Measurements from ENCODE around the gene PSMD13. TPM values are rescaled to one million over a fixed set of nuclear protein-coding genes. Genes with fewer than 3 reads are reported as not detected.
"Not testable (repeated sequence)": the region's sequence is repeated elsewhere in the genome, so short reads cannot be mapped to it uniquely, and the experiment has no call there.

PSMD13 gene
- polyA plus RNA-seq, 6 donors from 2014 or later, result 193 to 258 (median 215) TPM

DNA sequence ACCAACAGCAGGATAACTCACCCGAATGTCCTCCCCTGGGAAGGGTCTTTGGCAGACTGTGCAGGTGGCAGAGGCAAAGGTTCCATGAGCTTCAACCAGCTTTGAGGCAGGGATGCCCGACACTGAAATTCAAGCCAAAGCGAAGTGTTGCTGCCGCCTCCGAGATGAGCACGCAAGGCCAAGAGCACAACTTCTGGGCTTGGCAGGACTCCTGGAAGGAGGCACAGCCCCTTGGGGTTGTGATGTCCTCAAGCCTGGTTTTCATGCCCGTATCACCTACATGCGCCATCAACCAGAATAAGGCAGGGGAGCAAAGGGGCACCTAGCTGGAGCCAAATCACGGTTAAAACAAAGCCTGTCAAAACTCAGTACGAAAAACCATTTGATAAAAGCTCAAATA, 6.3 kb upstream of the PSMD13 start:
- no peaks in the 10 kb centered on the region for H3K9me3 Mint-ChIP-seq
- DNase-seq, result no peak
- ATAC-seq (ENCODE audit: low read depth in 2 of 2), result no peak
- no peak overlapping the region for H3K27ac Mint-ChIP-seq
- no peaks in the 10 kb centered on the region for H3K36me3 Mint-ChIP-seq
- no peaks in the 10 kb centered on the region for H3K27me3 Mint-ChIP-seq
- no peak overlapping the region for H3K4me3 Mint-ChIP-seq
- H3K4me1 Mint-ChIP-seq, result peaks cover 9 to 15% (median 14%) of the 10 kb centered on the region in 3 donors

DNA sequence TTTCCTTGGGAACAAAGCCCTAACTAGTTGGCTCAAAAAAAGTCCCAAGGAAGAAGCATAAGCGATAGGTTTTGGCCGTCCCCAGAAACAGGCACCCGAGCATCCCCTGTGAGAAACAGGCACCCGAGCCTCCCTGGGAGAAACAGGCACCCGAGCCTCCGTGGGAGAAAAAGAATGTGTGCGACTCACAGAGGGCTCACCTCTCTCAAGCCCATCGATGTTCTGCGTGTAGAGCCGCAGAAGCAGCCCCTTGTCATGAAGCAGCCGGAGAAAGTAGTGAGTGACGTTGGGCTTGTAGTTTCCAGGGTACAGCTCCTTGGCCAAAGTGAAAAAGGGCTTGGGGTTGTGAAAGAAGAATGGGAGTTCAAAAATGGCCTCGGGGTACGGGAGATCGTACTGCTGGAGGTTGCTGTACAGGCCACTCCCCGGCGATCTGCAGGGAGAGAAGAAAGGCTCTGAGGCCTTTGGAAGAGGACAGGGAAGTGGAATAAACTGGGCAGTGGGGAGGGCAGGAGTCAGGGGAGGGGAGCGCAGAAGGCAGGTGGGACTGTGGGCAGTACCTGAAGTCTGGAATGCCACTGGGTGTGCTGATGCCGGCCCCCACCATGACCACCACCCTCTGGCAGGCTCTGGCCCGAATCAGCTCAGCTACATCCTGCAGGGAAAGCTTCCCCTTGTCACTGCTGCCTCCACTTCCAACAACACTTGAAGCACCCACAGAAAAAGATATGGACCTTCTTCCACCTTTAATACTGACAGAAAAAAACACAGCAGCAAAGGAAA, 3.8 kb upstream of the PSMD13 start:
- no peaks in the 10 kb centered on the region for H3K9me3 Mint-ChIP-seq
- peaks cover 14 to 25% (median 20%) of the 10 kb centered on the region in 3 donors for H3K4me1 Mint-ChIP-seq
- ATAC-seq (ENCODE audit: low read depth in 2 of 2), result no peak
- DNase-seq, result no peak
- H3K27me3 Mint-ChIP-seq, result no peaks in the 10 kb centered on the region
- H3K36me3 Mint-ChIP-seq, result no peaks in the 10 kb centered on the region
- H3K27ac Mint-ChIP-seq, result peak overlapping the region in 2 of 6 donors; percentile 38 to 58
- H3K4me3 Mint-ChIP-seq, result peak overlapping the region in 4 of 8 donors; percentile 5 to 88 (median 62)

DNA sequence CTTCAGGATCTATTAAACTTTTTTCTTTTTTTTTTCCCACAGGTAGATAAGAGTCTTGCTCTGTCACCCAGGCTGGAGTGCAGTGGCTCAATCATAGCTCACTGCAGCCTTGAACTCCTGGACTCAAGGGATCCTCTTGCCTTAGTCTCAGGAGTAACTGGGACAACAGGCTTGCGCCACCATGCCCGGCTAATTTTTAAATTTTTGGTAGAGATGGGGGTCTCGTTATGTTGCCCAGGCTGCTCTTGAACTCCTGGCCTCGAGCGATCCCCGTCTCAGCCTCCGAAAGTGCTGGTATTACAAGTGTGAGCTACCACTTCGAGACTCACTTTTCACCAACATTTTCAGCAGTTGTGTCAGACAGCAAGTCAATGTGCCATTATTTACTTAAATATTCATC, 1.6 kb upstream of the PSMD13 start:
- Mint-ChIP-seq H3K27ac (peak overlapping the region in 4 of 6 donors; percentile 91 to 98 (median 96)), H3K4me3 (peak overlapping the region; percentile 88 to 97 (median 91)), H3K36me3 (no peaks in the 10 kb centered on the region), H3K27me3 (no peaks in the 10 kb centered on the region), H3K9me3 (no peaks in the 10 kb centered on the region), H3K4me1 (peaks cover 22 to 32% (median 27%) of the 10 kb centered on the region in 3 donors)
- no peak for ATAC-seq (ENCODE audit: low read depth in 2 of 2)
- no peak for DNase-seq

DNA sequence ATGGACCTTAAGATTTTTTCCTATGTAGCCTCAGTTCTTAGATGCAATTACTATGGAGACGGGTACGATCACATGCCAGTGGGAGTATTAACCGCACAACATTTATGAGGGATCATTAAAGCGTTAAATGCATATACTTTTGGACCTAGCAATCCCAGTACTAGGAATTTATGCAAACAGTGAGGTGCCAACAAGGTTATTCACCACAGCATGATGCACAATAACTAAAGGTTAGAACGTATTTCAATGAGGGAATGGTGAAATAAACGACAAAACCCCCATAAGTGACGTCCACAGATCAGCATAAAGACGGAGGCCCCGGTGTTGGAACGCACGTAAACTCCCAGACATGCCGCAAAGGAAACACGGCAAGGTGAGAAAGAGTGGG, 1.2 kb upstream of the PSMD13 start:
- ATAC-seq (ENCODE audit: low read depth in 2 of 2), result peak; percentile 11 to 13
- H3K4me3 Mint-ChIP-seq, result peak overlapping the region; percentile 88 to 97 (median 91)

DNA sequence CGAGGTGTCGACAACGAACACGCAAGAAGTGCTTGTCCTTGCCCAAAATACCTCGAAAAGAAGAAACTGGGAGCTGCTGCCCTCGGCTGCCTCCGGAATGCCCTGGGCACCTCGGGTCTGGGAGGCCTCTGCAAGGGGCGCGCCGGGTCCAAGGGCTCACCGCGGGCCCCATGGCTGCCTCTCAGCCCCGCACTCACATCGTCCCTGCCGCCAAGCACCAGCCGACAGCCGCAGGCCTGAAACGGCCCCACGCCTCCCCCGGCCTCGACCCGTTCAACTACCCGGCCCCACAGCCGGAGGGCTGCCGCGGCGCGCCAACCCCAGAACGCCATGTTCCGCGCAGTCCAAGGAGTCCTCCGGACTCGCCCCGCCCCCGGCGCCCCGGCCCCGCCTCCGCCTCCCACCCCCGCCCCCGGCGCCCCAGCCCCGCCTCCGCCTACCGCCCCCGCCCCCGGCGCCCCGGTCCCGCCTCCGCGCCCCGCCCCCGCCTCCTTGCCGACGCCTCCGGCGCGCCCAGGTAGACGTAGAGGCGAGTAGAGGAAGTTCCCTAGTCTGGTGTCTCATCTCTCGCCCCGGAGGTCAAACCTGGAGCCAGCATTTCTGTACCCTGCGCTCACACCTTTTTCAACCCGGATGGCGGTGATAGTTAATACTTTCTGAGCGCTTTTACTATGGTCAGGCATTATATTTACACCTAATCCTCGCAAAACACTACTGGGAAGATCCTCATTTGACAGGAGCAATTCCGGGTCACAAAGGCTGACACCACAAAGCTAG, 591 bp upstream of the PSMD13 start, which contains the start of gene SIRT3:
Gene SIRT3, minus strand, starts transcription at position 346 of the 777 bp plus-strand sequence. Its CDS starts 14 bp downstream, at position 332.
- Mint-ChIP-seq H3K9me3 (no peaks in the 10 kb centered on the region), H3K36me3 (peaks cover under 1% of the 10 kb centered on the region in 2 donors), H3K27ac (peak within 1 kb of the TSS; percentile 98 to 100 (median 100)), H3K4me1 (peaks cover 24 to 32% (median 29%) of the 10 kb centered on the region in 3 donors), H3K4me3 (peak within 1 kb of the TSS; percentile 88 to 100 (median 98)), H3K27me3 (no peaks in the 10 kb centered on the region)
- ATAC-seq (ENCODE audit: low read depth in 2 of 2) (peak; percentile 86), DNase-seq (peak; percentile 84)

More for the DNA sequence above, 1.2 kb upstream of the PSMD13 start:
- DNase-seq, result no peak
- Mint-ChIP-seq H3K36me3 (no peaks in the 10 kb centered on the region), H3K4me1 (peaks cover 24 to 32% (median 27%) of the 10 kb centered on the region in 3 donors), H3K27me3 (no peaks in the 10 kb centered on the region), H3K27ac (peak overlapping the region; percentile 71 to 98 (median 93)), H3K9me3 (no peaks in the 10 kb centered on the region)

DNA sequence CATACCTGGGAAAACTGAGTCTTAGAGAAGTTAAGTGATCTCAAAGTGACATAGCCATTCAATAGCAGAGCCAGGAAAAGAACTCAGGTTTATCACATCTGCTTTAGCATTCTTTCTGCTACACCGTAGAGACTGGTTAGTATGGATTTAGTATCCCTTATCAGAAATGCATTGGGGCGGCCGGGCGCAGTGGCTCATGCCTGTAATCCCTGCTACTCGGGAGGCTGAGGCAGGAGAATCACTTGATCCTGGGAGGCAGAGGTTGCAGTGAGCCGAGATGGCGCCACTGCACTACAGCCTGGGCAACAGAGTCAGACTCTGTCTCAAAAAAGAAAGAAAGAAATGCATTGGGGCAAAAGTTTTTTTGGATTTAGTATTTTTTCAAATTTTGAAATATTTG, 1.6 kb downstream of the PSMD13 start:
- peak overlapping the region in 7 of 8 donors; percentile 6 to 99 (median 55) for H3K4me3 Mint-ChIP-seq
- H3K4me1 Mint-ChIP-seq, result peaks cover 34 to 48% (median 45%) of the 10 kb centered on the region in 3 donors
- H3K36me3 Mint-ChIP-seq, result peaks cover 11 to 16% of the 10 kb centered on the region in 2 donors
- ATAC-seq (ENCODE audit: low read depth in 2 of 2); H3K27me3 Mint-ChIP-seq; H3K9me3 Mint-ChIP-seq; DNase-seq: not testable (repeated sequence)
- H3K27ac Mint-ChIP-seq, result peak overlapping the region in 3 of 6 donors; percentile 22 to 98 (median 64)

DNA sequence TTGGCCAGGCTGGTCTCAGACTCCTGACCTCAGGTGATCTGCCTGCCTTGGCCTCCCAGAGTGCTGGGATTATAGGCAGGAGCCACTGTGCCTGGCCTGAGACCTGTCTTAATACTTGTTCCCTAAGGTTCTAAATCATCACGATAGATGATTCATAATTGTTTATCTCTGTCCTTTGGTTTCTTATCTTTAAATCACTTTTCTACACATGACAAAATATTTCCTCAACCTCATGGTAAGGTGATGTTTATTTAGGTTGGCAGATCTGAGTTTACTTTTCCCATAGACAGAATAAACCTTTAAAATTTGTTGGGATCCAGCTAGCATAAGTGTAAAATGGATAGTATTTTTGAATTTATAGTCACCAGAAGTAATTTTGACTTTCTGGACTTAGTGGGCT, 3.5 kb downstream of the PSMD13 start:
- H3K36me3 Mint-ChIP-seq, result peaks cover 15 to 21% of the 10 kb centered on the region in 2 donors
- DNase-seq, result no peak
- H3K9me3 Mint-ChIP-seq, result no peaks in the 10 kb centered on the region
- H3K4me1 Mint-ChIP-seq, result peaks cover 32 to 49% (median 42%) of the 10 kb centered on the region in 3 donors
- no peak for ATAC-seq (ENCODE audit: low read depth in 2 of 2)
- peak overlapping the region in 1 of 6 donors; percentile 83 for H3K27ac Mint-ChIP-seq
- peak overlapping the region in 1 of 8 donors; percentile 88 for H3K4me3 Mint-ChIP-seq
- no peaks in the 10 kb centered on the region for H3K27me3 Mint-ChIP-seq

DNA sequence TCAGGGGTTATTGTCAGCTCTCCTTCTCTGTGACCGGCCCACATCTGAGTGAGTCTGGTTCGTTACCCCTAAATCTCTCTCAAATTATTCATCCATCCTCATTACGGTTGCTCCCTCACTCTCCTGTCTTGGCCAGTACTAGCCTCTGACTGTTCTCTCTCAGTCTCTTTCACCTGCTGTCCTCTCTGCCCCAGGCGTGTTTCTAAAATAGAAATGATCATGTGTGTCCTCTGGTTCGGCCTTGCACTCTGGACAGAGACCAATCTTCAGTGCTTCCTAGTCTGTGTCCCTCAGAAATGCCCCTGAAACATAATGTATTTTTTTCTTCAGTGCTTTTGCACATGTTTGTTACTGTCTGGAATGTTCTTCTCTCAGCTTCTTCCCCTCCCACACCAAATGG, 4.9 kb downstream of the PSMD13 start:
- ATAC-seq (ENCODE audit: low read depth in 2 of 2), result no peak
- no peaks in the 10 kb centered on the region for H3K27me3 Mint-ChIP-seq
- peaks cover 16 to 28% of the 10 kb centered on the region in 2 donors for H3K36me3 Mint-ChIP-seq
- H3K9me3 Mint-ChIP-seq, result no peaks in the 10 kb centered on the region
- H3K4me1 Mint-ChIP-seq, result peaks cover 26 to 42% (median 37%) of the 10 kb centered on the region in 3 donors
- DNase-seq, result no peak
- H3K4me3 Mint-ChIP-seq, result peak overlapping the region in 2 of 8 donors; percentile 13 to 45
- H3K27ac Mint-ChIP-seq, result peak overlapping the region in 4 of 6 donors; percentile 18 to 84 (median 58)

DNA sequence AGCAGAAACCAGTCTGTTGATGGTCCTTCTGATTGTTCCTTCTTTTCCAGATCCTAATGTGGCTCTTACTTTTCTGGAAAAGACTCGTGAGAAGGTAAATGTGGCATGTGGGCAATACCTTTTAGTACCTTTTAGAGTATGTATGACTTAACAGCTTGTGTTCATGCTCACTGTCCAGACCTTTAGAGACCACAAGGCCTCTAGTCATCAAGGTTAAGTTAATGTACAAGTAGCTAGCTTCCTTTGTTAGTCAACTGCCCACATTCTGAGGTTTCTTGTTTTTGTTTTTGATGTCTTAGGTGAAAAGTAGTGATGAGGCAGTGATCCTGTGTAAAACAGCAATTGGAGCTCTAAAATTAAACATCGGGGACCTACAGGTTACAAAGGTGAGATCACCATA, 7.6 kb downstream of the PSMD13 start:
- Mint-ChIP-seq H3K27ac (no peak overlapping the region), H3K9me3 (no peaks in the 10 kb centered on the region), H3K27me3 (no peaks in the 10 kb centered on the region), H3K4me3 (no peak overlapping the region), H3K4me1 (peaks cover 19 to 24% (median 21%) of the 10 kb centered on the region in 3 donors), H3K36me3 (peaks cover 22 to 44% of the 10 kb centered on the region in 2 donors)
- DNase-seq, result no peak
- ATAC-seq (ENCODE audit: low read depth in 2 of 2), result no peak

DNA sequence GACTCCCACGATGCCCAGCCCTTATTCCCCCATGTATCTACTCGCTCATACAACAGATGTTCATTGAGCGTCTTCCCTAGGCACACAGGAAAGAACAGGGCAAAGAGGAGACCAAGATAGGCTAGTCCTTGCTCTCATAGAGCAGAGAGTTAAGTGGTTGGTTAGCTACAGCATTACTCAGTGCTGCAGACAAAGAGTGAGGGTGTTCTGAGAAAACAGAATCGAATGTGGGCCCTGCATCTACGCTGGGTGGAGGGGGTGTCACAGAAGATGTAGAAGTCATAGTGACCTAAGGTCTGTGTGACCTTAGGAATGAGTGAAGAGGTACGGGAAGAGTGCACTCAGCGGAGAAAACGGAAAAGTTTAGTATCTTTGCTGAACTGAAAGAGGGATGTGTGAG, 12.3 kb downstream of the PSMD13 start:
- Mint-ChIP-seq H3K4me3 (no peak overlapping the region), H3K9me3 (no peaks in the 10 kb centered on the region), H3K4me1 (peaks cover 4 to 7% (median 5%) of the 10 kb centered on the region in 3 donors), H3K27me3 (no peaks in the 10 kb centered on the region), H3K27ac (no peak overlapping the region), H3K36me3 (peaks cover 11 to 53% of the 10 kb centered on the region in 2 donors)
- DNase-seq, result no peak
- no peak for ATAC-seq (ENCODE audit: low read depth in 2 of 2)

DNA sequence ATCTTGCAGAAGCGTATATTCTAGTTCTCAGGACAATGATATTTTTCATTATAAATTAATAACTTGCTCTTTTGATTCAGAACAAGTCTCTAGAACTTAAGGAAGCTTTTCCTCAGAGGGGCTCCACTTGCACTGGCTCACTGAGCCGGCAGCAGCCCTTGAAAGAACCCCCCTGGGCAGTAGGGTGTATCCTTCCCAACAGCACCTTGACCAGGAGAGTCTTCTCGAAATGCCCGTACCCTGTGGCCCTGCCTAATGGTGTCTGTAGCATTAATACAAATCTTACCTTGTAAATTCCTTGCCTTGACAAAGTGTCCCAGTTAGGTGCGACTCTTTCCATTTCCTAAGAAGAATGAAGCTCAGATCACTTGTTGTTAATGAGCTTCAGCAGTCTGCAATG, 13.5 kb downstream of the PSMD13 start:
- DNase-seq (no peak), ATAC-seq (ENCODE audit: low read depth in 2 of 2) (no peak)
- Mint-ChIP-seq H3K36me3 (peaks cover 8 to 51% of the 10 kb centered on the region in 2 donors), H3K4me3 (no peak overlapping the region), H3K9me3 (no peaks in the 10 kb centered on the region), H3K27ac (peak overlapping the region in 1 of 6 donors; percentile 76), H3K27me3 (no peaks in the 10 kb centered on the region), H3K4me1 (peaks cover 2 to 7% (median 4%) of the 10 kb centered on the region in 3 donors)

DNA sequence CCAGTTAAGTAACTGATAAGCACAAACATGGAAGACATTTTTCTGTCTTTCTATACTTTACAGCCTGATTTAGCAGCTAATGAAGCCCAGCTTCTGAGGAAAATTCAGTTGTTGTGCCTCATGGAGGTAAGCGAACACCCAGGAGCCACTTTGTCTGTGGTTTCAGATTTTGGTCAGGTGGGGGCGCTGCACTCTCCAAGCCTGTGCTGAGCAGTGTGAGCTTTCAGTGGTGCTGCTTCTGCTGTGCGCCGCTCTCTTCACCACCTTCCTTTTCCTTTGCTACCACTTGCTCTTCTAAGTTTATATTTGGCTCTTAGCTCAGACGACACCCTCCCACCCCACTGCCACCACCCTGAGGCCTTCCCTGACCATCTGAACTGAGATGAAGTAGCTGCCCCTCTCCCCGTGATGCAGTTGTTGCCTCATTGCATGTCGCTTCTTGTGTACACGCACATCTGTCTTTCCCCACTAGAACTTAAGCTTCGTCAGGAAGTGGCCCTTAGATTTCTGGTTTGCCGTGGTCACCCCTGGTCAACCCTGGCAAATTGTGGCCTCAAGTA, 14.0 kb downstream of the PSMD13 start:
- ATAC-seq (ENCODE audit: low read depth in 2 of 2), result peak; percentile 94 to 99
- Mint-ChIP-seq H3K27ac (peak overlapping the region in 4 of 6 donors; percentile 39 to 85 (median 60)), H3K36me3 (peaks cover 6 to 45% of the 10 kb centered on the region in 2 donors), H3K27me3 (no peaks in the 10 kb centered on the region), H3K9me3 (no peaks in the 10 kb centered on the region), H3K4me1 (peaks cover 0 to 7% (median 0%) of the 10 kb centered on the region in 3 donors), H3K4me3 (no peak overlapping the region)
- DNase-seq, result peak; percentile 74

DNA sequence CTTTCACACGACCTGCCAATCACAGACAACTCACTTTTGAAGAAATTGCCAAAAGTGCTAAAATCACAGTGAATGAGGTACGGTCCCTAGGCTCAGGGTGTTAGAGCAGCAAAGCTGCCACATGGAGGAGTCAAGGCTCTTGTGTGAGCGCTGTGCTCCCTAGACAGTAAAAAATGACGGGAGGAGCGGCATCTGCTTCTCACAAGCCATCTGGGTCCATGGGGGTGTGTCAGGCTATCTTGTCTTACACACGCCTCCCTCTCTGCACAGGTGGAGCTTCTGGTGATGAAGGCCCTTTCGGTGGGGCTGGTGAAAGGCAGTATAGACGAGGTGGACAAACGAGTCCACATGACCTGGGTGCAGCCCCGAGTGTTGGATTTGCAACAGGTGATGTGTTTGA, 14.8 kb downstream of the PSMD13 start:
- Mint-ChIP-seq H3K36me3 (peaks cover 6 to 44% of the 10 kb centered on the region in 2 donors), H3K4me3 (no peak overlapping the region), H3K4me1 (peaks cover 0 to 7% (median 0%) of the 10 kb centered on the region in 3 donors), H3K27me3 (no peaks in the 10 kb centered on the region), H3K9me3 (no peaks in the 10 kb centered on the region), H3K27ac (peak overlapping the region in 2 of 6 donors; percentile 76 to 83)
- DNase-seq (no peak), ATAC-seq (ENCODE audit: low read depth in 2 of 2) (peak in 1 of 2 donors; percentile 33)

Measured in naive B cell (primary cell).